ENCODE data around the gene TNMD.

DNA sequence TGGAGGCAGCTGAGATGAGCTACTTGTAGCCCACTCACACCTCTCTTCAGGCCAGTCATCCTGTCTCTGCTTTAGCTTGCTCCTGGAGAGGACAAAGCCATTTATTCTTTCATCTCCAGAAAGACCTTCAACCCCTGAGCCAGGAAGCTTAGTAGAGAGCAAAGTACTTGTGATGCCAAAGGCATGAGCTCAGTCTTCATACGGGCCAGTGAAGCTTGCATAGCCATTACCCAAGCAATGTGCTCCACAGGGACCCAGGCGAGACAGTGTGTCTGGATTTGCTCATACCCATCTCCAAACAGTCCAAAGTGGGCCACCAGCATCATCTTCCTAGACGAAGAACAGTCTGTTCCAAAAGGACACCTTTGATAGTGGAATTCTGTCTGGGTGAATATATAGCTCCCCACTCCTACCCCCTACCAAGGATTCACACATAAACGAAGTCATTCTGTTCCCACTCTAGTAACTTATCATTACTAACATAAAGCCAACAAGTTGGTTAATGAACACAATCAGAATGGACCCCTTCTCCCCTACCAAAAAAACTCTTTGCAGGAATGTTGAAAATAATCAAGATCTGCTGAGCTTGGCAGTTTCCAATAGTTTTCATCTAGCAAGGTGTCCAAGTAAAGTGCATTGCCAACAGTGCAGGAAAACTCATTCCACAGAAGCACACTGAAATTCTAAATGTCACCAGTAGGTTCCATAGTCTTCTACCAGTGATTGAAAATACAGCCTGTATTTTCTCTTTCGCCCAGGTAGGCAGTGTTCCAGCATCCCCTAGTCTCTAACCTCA is 6.7 kb downstream of the TNMD start:
- TF ChIP-seq, protein P1, sequence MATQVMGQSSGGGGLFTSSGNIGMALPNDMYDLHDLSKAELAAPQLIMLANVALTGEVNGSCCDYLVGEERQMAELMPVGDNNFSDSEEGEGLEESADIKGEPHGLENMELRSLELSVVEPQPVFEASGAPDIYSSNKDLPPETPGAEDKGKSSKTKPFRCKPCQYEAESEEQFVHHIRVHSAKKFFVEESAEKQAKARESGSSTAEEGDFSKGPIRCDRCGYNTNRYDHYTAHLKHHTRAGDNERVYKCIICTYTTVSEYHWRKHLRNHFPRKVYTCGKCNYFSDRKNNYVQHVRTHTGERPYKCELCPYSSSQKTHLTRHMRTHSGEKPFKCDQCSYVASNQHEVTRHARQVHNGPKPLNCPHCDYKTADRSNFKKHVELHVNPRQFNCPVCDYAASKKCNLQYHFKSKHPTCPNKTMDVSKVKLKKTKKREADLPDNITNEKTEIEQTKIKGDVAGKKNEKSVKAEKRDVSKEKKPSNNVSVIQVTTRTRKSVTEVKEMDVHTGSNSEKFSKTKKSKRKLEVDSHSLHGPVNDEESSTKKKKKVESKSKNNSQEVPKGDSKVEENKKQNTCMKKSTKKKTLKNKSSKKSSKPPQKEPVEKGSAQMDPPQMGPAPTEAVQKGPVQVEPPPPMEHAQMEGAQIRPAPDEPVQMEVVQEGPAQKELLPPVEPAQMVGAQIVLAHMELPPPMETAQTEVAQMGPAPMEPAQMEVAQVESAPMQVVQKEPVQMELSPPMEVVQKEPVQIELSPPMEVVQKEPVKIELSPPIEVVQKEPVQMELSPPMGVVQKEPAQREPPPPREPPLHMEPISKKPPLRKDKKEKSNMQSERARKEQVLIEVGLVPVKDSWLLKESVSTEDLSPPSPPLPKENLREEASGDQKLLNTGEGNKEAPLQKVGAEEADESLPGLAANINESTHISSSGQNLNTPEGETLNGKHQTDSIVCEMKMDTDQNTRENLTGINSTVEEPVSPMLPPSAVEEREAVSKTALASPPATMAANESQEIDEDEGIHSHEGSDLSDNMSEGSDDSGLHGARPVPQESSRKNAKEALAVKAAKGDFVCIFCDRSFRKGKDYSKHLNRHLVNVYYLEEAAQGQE (IDR thresholded peaks at IDR 0.05; ENCODE audit: low read depth, low read length), result no peak
- TF ChIP-seq GABPA (IDR thresholded peaks at IDR 0.05; ENCODE audit: low read depth), result no peak
- TF ChIP-seq, protein P2, sequence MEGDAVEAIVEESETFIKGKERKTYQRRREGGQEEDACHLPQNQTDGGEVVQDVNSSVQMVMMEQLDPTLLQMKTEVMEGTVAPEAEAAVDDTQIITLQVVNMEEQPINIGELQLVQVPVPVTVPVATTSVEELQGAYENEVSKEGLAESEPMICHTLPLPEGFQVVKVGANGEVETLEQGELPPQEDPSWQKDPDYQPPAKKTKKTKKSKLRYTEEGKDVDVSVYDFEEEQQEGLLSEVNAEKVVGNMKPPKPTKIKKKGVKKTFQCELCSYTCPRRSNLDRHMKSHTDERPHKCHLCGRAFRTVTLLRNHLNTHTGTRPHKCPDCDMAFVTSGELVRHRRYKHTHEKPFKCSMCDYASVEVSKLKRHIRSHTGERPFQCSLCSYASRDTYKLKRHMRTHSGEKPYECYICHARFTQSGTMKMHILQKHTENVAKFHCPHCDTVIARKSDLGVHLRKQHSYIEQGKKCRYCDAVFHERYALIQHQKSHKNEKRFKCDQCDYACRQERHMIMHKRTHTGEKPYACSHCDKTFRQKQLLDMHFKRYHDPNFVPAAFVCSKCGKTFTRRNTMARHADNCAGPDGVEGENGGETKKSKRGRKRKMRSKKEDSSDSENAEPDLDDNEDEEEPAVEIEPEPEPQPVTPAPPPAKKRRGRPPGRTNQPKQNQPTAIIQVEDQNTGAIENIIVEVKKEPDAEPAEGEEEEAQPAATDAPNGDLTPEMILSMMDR (IDR thresholded peaks at IDR 0.05), result no peak
- TF ChIP-seq TEAD4 (IDR thresholded peaks at IDR 0.05; ENCODE audit: borderline replicate concordance, insufficient read depth), result no peak
- TF ChIP-seq MAX (IDR thresholded peaks at IDR 0.05; ENCODE audit: low read depth), result no peak
- no peak for TF ChIP-seq YY1 (IDR thresholded peaks at IDR 0.05; ENCODE audit: low read depth)
- TF ChIP-seq RAD21 (IDR thresholded peaks at IDR 0.05; ENCODE audit: low read length), result no peak
- no peak for TF ChIP-seq EZH2phosphoT487 (IDR thresholded peaks at IDR 0.05; ENCODE audit: borderline replicate concordance, low read depth)
- no peak for TF ChIP-seq NRF1 (IDR thresholded peaks at IDR 0.05; ENCODE audit: low read depth, low read length)
- TF ChIP-seq TAF1 (IDR thresholded peaks at IDR 0.05; ENCODE audit: borderline replicate concordance, low read depth, low read length), result no peak
